ENCODE measurements around the gene TRIOBP.
A peak's percentile ranks its signal among the peaks of the same experiment; 100 is the strongest.
"Not testable (repeated sequence)": the region's sequence is repeated elsewhere in the genome, so short reads cannot be mapped to it uniquely, and the experiment has no call there.

Gene TRIOBP

DNA sequence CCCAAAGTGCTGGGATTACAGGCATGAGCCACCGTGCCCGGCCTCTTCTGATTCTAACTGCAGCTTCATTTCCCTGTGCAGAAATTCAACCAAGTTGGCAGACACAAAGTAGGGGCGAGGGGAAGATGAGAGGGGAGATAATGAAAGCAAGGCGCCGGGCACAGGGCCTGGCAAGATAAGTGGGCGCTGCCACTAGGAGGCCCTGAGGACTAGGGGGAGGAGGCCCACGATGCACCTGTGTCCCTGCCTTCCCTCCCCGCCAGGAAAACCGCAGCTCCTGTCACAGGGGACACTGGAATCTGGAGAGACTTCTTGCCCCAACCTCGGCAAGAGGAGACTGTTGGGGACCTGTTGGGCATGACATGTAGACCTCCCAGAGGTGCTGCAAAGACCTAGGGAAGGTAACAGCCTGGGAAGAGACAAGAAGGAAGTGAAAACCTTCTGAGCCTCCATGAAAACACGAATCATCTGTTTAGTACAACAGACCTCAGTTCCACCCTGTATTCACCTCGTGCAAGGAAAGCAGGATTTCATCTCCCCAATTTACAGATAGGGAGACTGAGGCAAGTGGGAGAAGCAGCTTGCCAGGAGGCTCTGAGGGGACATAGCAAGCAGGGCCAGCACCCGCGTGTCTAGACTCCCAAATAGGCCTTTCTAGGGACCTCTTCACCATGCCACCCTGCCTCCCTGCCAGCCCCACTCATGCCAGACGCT is 24.5 kb upstream of the TRIOBP start:
- no peak for DNase-seq

DNA sequence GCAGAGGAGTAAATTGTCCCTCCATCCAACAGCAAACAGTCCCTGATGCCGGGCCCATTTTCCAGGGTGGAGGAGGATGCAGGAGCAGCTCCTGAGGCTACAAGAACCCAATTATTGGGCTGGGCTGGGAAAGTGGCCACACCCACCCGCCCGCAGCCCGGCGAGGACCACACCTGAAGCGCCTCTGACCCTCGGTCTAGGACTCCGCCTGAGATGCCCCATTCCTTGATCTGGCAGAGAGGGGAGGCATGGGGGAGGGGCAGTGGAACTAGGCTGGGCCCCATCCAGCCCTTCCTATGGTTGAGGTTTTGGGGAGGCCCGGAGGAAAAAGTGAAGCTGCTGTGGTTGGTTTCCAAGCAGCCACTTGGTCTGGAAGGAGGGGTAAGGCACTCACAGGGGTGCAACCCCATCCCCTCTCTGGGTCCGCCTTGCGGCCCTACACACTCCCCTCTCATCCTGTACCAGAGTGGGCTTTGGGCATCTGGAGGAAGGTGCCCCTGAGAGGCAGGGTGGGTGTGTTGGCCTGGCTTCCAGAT is 23.9 kb upstream of the TRIOBP start:
- no peak for DNase-seq

DNA sequence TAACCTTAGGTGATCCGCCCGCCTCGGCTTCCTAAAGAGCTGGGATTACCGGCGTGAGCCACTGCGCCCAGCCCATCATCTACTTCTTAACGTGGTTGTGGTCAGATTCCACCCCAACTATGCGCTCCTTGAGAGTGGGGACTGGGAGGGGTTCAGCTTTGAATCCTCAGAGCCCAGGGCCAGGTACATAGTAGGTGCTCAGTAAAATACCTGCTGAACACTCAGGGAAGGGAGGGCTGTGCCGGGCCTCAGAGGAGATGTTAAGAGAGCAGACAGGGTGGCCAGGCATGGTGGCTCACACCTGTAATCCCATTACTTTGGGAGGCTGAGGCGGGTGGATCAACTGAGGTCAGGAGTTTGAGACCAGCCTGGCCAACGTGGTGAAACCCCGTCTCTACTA is 22.6 kb upstream of the TRIOBP start:
- no peak for DNase-seq

DNA sequence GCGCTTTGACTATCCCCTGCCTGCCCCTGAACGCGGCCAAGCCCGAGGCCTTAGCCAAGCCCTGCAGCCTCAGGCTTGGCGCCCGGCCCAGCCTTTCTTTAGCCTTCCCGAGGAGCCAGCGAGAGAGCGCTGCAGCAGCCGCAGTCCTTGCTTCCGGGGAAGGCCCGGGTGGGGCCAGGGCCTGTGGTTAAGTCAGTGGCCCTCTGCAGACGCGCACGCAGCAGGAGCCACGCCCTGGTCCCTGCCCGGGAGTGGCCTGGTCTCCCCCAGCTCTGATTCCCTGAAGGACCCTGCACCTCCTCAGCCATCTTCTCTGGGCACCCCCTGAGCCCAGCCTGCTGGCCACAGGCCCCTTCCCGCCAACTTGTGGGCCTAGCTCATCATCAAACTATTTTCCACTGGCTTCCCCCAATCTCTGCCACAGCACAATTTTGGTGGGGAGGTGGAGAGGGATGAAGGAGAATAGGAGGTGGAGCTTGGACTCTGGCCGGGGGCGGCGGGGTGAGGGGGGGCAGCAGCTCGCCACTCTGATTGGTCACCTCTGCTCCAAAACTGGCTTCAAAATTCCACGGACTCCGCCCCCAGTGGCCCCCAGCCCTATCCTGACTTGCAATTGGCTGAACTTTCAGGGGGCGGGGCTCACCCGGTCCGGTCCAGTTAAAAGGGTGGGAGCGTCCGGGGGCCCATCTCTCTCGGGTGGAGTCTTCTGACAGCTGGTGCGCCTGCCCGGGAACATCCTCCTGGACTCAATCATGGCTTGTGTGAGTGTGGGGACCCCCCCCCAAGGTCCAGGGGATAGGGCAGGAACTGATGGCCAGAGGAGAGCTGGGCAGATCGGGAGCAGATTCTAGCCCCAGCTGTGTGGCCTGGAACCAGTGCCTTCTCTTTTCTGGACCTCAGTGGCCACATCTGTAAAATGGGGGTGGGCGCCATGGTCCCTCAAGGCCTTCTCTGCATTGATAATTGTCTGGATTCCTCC is 21.6 kb upstream of the TRIOBP start, which contains the start of gene LGALS1:
Gene LGALS1, plus strand, starts transcription at position 686 of the 979 bp plus-strand sequence. Its CDS starts 67 bp downstream, at position 753.
- peak; percentile 58 for DNase-seq

DNA sequence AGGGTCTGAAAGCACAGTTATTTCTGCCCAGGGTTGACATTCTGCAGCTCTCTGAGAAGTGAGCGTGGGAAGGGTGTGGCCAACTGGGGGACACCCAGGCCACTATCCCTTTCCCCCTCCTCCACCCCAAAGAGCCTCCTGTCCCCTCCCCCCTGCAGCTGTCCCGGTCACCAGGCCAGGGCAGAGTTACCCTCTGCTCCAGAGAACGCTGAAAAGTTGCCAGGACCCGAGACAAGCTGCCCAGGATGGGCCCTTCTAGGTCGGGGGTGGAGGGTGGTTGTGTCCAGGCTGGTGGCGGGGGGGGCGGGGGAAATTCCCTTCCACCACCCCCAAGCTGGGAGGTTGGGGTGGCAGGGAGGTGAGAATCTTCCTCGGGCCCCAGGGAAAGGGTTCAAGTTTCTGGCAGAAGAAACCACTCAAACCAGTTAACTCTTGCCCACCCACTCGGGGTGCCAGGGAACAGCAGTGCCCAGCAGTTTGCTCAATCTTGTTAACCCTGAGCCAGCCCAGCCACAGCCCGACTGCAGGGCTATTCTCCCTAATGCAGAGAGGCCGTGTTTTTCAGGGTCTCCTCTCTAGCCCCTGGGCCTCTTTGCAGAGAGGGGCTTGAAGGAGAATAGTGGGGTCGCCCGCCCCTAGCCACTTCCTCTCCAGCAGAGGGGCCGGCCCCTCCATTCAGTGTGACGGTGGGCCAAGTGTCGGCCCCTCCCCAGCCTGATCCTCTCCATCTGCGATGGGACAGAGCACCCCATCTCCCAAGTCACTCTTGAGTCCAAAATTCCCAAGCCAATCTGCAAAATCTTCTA is 20.7 kb upstream of the TRIOBP start:
- DNase-seq: no peak

DNA sequence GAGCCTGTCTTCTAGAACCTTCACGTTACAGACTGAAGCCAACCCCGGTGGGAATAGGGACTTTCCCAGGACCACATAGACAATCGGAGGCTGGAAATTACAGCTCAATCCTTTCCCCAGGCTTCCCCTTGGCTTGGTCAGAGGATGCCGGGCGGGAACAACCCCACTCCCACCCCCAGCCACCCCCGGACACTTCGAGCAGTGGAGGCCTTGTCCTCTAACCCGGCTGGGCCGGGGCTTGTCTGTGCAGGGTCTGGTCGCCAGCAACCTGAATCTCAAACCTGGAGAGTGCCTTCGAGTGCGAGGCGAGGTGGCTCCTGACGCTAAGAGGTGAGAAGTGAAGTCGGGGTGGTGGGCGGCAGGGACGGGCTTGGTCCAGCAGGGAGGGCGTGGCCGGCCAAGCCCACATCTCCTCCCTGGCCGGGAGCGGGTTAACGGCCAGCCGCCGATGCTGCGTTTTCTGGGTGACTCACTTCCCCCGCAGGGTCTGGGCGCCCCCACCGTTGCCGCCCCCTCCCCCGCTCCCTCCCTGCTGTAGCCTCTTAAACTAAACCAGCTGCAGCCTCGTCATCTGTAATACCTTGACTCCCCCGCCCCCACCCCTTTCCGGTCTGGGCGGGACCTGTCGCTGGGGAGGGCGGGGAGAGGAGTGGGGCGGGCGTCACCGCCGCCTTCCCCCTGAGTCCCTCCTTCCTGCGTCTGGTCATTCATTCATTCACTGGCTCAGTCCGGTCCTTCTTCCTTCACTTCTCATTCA is 19.9 kb upstream of the TRIOBP start:
- peak; percentile 94 for DNase-seq

DNA sequence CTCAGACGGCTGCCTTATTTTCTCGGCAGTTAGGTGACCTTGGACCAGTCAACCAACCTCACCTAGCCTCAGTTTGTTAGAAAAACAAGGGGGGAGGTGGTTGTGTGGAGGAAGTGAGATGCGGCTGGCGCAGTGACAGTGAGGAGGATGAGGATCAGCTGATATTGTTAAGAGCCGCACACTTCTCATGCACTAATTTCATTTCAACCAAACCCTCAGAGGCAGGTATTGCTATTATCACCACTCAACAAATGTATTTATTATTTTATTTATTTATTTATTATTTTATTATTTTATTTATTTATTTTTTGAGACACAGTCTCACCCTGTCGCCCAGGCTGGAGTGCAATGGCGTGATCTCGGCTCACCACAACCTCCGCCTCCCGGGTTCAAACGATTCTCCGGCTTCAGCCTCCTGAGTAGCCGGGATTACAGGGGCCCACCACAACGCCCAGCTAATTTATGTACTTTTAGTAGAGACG is 19.3 kb upstream of the TRIOBP start:
- DNase-seq: no peak

DNA sequence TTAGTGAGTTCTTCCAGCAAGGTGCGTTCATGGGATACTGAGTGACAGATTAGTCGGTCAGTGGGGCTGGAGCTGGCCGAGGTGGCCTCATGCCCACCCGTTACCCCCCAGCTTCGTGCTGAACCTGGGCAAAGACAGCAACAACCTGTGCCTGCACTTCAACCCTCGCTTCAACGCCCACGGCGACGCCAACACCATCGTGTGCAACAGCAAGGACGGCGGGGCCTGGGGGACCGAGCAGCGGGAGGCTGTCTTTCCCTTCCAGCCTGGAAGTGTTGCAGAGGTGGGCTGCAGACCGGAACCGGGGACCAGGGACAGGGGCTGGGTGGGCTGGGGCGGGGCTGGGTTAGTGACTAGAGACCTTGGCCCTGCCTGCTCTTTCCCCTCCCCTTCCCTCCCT is 18.5 kb upstream of the TRIOBP start:
- DNase-seq: no peak

DNA sequence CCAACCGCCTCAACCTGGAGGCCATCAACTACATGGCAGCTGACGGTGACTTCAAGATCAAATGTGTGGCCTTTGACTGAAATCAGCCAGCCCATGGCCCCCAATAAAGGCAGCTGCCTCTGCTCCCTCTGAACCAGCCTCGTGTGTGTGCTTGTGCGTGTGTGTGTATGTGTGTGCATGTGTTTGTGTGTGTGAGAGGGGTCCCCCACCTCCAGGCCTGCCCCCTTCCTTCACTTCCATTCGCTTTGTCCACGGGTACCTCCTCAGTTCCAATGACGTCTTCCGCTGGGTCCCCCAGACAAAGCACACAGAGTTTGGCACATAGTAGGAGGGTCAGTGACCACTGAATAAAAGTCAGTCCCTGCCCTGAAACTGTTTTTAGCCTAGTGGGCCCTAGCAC is 17.2 kb upstream of the TRIOBP start:
- DNase-seq: no peak

DNA sequence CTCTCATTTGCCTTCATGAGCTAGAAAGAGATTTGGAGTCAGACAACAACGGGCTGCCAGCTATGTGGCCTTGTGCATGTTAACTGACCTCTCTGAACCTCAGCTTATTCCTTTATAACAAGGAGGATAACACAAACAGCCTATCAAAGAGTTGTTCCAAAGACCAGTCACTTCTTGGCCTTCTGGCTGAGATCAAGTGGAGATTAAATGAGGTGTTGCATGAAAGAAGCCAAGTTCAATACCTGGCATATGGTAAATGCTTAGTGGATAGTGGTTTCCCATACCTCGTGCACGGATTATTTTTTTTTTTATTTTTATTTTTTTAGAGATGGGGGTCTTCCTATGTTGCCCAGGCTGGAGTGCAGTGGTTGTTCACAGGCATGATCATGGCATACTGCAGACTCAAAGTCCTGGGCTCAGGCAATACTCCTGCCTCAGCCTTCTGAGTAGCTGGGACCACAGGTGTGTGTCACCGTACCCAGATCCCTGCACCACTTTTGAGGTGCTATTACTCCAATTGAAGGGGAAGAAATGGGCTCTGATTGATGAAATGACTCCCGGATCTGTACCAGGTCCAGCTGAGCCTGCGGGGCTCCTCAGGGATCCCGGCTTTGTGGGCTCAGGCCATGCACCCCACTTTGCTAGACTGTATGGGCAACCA is 16.5 kb upstream of the TRIOBP start:
- DNase-seq: no peak

DNA sequence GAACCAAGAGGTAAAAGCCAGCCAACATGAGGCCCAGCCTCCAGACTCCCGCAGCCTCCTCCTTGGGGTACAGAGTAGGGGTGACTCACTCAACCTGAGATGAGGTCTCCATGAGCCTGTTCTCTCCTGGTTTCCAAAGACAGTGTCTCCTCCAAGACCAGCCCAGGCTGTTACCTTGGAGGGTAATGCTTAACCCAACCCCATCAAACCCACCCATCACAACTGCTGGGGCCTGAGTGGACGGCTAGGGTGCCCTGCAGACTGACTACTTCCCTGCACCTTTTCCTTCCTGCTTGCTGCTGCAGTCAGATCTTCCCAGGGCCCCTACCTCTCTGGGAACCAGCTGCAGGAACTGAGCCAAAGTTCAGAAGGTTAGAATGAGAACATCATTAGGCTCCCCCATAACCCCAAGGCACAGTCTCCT is 15.8 kb upstream of the TRIOBP start:
- DNase-seq: no peak

DNA sequence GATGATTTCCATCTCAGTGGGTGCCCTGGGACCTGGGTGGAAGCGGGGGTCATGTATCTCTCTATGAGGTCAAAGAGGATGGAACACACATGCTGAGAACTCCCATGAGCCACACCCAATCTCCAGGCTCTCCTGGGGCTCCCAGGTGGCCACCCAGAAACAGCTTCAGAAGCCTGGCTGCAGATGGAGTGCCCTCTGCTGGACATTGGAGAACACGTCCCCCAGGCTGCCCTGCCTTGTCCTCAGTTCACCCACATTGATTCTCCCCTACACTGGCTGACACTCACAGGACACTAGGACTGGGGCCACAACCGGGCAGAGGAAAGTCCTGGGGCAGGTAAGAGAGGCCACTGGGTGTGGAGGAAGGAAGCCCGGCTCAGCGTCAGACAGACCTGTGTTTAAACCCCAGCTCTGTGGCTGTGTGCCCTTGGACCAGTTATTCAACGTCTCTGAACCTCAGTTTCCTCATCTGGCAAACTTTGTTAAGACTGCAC is 15.2 kb upstream of the TRIOBP start:
- peak; percentile 53 for DNase-seq

DNA sequence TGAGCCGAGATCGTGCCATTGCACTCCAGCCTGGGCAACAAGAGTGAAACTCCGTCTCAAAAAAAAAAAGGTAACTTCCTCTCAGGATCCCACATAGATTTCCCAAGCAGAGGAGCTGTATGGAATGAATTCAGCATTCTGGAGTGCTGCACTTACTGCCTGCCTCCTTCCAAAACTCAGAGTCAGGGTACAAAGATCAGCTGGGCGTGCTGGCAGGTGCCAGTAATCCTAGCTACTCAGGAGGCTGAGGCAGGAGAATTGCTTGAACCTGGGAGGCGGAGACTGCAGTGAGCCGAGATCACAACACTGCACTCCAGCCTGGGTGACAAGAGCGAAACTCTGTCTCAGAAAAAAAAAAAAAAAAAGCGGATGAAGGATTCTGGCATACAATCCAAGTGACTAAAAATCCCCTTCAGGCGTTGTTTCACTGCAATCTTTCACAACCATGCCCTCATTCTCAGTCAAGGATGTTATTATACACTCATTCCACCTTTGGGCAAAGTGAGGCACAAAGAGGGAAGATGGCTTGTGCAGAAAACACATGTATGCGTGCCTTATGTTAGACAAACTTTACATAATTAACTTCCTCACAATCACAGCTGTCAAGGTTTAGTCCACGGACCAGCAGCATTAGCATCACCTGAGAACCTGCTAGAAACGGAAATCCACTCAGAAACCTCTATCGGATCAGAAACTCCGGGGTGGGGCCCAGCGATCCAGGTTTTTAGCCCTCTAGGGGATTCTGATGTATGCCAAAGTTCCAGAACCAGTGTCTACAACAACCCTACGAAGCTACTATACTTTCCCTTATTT is 11.8 kb upstream of the TRIOBP start:
- no peak for DNase-seq

DNA sequence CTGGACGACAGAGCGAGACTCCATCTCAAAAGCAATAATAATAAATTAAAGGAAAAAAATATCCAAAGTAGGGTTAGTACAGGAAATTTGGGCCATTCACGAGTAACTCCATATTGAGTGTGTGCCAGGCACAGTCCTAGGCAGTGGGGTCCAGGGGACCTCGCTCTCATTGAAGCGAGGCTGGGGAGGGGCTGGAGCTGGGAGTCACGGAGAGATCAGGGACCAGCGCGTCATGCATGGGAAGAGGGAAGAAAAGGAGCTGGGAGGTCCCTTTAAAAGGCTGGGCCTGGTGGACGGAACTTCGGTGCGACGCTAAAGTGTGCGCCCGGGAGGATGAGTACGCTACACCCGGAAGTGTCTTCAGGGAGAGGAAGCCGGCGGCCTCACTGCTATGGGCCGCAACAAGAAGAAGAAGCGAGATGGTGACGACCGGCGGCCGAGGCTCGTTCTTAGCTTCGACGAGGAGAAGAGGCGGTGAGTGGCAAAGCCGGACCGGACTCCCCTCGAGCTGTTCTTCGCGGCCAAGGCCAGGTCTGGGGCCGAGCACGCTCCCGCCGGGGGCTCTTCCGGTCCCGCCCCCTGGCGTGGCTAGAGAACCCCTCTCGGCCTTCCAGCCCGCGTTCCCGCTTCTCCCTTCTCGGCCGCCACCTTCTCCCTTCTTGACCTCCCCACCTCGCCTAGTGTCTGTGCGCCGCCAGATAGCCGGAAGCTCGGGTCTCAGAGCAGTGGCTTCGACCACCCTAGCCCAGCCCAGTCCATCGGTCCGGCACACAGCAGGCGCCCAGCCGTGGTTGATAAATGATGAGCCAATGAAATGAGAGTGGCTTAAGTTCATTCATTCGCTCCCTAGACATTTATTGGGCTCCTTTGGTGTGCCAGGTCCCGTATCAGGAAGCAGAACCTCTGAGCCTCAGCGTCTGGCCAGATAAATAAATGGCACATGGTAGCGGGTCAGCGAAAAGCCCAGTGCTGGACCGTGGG is 10.6 kb upstream of the TRIOBP start, which contains the start of gene NOL12:
Gene NOL12, plus strand, starts transcription at position 342 of the 981 bp plus-strand sequence. Its CDS starts 50 bp downstream, at position 392.
- peak; percentile 74 for DNase-seq

DNA sequence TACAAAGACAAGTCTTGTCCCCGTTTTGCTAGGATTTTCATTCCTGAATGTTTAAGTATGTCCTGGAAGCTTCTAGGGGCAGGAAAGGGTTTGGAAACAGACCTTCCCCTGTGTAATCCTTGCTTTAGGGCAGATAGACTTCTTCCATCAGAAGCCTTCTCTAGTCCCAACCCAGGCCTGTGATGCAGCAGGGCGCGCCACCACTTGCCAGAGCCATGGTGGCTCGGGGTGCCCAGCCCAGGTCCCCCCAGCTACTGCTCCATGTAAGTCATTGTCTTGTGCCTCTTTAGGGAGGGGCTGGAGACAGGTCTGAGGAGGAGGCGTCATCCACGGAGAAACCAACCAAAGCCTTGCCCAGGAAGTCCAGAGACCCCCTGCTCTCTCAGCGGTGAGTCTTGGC is 6.4 kb upstream of the TRIOBP start:
- no peak for DNase-seq

DNA sequence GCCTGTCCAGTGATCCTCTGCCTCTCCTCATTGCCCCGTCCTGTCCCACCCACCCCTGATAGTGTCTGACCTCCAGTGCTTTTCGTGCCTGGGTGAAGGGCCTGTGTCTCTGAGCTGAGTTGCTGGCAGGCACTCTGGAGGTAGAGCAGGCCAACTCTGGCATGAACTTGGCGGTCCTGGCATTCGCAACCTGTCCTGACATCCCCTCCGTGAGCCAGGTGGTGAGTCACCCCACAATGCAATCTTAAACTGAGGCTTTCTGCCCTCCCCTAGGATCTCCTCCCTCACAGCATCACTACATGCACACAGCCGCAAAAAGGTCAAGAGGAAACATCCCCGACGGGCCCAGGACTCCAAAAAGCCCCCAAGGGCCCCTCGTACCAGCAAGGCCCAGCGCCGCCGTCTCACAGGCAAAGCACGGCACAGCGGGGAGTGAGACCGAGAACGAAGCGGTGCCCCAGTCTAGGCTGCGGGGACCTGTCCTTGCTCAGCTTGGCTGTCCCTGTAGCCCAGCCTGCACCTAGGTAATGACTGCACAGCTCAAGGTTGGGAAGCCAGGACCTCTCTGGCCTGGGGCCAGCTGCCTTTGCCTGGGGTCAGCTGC is 5.8 kb upstream of the TRIOBP start:
- no peak for DNase-seq

DNA sequence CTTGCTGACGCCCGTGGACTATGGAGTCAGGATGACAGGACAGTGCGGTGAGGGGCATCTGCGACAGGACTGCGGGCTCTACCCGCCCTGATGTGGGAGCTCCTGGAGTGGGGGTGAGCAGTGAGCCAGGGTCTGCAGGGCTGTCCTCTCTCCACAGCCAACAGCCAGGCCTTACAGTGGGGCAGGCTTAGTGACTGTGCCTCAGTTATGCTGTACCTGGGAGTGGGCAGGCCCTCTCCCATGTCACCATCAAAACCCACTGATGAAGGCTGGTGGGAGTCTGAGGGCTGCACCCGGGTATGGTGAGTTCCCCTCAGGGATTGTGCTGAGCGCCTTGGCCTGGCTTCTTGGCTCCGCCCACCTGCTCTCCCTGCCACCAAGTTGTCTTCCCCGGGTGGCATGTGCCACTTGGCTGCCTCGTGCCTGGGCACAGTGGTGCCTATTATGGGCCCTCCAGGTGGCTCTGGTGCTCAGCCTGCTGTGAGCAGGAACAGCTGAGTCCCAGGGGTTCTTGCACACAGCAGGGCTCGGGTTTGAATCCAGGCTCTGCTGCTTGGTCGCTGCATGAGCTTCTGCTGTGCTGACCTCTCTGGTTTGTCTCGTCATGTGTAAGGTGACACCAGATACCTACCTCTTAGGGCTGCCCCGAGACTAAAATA is 4.1 kb upstream of the TRIOBP start:
- no peak for DNase-seq

DNA sequence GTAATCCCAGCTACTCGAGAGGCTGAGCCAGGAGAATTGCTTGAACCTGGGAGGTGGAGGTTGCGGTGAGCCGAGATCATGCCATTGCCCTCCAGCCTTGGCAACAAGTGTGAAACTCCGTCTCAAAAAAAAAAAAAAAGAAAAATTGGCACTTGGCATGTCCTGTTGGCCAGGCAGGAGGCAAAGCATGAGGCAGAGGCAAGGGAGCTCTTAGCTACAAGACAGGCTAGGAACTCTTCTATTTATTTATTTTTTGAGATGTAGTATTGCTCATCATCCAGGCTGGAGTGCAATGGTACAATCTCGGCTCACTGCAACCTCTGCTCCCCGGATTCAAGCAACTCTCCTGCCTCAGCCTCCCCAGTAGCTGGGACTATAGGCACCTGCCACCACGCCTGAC is 2.7 kb upstream of the TRIOBP start:
- DNase-seq: not testable (repeated sequence)

Measured in activated effector memory CD4-positive, alpha-beta T cell treated with Interleukin-2 at 50 U/mL for 16 hours (primary cell).